ENCODE results near the gene ASPN. TPM values are rescaled to one million over a fixed set of nuclear protein-coding genes. Genes with fewer than 3 reads are reported as not detected.

The ASPN gene
- total and polyA plus RNA-seq, 2 experiments from 2014 or later: 0.82 TPM; not detected in 1

DNA sequence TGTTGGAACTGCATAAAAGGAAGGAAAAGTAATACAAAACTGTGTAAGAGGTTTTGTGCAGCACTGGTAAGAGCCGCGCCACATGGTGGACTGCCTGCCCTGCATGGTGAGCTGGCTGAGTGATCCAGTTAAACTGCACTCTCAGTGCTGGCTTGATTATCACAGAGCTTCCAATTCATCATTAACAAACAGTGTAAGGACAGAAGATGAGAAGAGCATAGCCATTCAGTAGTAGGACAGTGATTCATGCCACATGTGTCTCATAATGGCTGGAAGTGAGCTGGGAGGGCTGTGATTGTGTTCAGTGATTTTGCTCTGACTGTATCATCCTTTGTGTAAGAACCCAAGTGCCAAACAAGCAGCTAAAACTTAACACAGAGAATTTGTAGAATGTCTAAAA lies 14.1 kb downstream of the ASPN start:
- Histone ChIP-seq H3K4me2 (no peak overlapping the region), H4K20me1 (replicated peaks; ENCODE audit: insufficient read depth) (no peaks in the 10 kb centered on the region; the same call in 1 of the 2 replicates), H3K4me1 (ENCODE audit: insufficient read depth) (no peaks in the 10 kb centered on the region), H3K36me3 (ENCODE audit: insufficient read depth) (no peaks in the 10 kb centered on the region), H3F3A (replicated peaks; ENCODE audit: low read depth) (no peaks in the 10 kb centered on the region), H3K27ac (ENCODE audit: low read depth) (no peak overlapping the region), H2AFZ (no peak overlapping the region), H3K9me2 (ENCODE audit: insufficient read depth) (no peaks in the 10 kb centered on the region), H3K79me2 (replicated peaks; ENCODE audit: insufficient read depth) (no peaks in the 10 kb centered on the region), H3K27me3 (ENCODE audit: insufficient read depth) (no peaks in the 10 kb centered on the region), H3K4me3 (no peak overlapping the region)
- no peak overlapping the region for H3K4me3 Mint-ChIP-seq
- H3K36me3 Mint-ChIP-seq (ENCODE audit: low read depth): no peaks in the 10 kb centered on the region
- no peaks in the 10 kb centered on the region for H3K4me1 Mint-ChIP-seq
- no peaks in the 10 kb centered on the region for H3K9me3 Mint-ChIP-seq
- peaks cover 3% of the 10 kb centered on the region for H3K27me3 Mint-ChIP-seq (ENCODE audit: insufficient read depth, low read depth, poor library complexity)
- DNase-seq (ENCODE audit: low spot score): no peak
- H3K27ac Mint-ChIP-seq: no peak overlapping the region
- no peak for ATAC-seq
- TF ChIP-seq, protein P1, sequence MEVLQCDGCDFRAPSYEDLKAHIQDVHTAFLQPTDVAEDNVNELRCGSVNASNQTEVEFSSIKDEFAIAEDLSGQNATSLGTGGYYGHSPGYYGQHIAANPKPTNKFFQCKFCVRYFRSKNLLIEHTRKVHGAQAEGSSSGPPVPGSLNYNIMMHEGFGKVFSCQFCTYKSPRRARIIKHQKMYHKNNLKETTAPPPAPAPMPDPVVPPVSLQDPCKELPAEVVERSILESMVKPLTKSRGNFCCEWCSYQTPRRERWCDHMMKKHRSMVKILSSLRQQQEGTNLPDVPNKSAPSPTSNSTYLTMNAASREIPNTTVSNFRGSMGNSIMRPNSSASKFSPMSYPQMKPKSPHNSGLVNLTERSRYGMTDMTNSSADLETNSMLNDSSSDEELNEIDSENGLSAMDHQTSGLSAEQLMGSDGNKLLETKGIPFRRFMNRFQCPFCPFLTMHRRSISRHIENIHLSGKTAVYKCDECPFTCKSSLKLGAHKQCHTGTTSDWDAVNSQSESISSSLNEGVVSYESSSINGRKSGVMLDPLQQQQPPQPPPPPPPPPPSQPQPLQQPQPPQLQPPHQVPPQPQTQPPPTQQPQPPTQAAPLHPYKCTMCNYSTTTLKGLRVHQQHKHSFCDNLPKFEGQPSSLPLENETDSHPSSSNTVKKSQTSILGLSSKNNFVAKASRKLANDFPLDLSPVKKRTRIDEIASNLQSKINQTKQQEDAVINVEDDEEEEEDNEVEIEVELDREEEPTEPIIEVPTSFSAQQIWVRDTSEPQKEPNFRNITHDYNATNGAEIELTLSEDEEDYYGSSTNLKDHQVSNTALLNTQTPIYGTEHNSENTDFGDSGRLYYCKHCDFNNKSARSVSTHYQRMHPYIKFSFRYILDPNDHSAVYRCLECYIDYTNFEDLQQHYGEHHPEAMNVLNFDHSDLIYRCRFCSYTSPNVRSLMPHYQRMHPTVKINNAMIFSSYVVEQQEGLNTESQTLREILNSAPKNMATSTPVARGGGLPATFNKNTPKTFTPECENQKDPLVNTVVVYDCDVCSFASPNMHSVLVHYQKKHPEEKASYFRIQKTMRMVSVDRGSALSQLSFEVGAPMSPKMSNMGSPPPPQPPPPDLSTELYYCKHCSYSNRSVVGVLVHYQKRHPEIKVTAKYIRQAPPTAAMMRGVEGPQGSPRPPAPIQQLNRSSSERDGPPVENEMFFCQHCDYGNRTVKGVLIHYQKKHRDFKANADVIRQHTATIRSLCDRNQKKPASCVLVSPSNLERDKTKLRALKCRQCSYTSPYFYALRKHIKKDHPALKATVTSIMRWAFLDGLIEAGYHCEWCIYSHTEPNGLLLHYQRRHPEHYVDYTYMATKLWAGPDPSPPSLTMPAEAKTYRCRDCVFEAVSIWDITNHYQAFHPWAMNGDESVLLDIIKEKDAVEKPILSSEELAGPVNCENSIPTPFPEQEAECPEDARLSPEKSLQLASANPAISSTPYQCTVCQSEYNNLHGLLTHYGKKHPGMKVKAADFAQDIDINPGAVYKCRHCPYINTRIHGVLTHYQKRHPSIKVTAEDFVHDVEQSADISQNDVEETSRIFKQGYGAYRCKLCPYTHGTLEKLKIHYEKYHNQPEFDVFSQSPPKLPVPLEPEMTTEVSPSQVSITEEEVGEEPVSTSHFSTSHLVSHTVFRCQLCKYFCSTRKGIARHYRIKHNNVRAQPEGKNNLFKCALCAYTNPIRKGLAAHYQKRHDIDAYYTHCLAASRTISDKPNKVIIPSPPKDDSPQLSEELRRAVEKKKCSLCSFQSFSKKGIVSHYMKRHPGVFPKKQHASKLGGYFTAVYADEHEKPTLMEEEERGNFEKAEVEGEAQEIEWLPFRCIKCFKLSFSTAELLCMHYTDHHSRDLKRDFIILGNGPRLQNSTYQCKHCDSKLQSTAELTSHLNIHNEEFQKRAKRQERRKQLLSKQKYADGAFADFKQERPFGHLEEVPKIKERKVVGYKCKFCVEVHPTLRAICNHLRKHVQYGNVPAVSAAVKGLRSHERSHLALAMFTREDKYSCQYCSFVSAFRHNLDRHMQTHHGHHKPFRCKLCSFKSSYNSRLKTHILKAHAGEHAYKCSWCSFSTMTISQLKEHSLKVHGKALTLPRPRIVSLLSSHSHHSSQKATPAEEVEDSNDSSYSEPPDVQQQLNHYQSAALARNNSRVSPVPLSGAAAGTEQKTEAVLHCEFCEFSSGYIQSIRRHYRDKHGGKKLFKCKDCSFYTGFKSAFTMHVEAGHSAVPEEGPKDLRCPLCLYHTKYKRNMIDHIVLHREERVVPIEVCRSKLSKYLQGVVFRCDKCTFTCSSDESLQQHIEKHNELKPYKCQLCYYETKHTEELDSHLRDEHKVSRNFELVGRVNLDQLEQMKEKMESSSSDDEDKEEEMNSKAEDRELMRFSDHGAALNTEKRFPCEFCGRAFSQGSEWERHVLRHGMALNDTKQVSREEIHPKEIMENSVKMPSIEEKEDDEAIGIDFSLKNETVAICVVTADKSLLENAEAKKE (CRISPR knock-in tag; IDR thresholded peaks at IDR 0.05): no peak
- TF ChIP-seq JUNB (IDR thresholded peaks at IDR 0.05; ENCODE audit: unreplicated experiment) (no peak), ZNF331 (CRISPR knock-in tag; IDR thresholded peaks at IDR 0.05; ENCODE audit: low read depth) (no peak), EZH2phosphoT487 (IDR thresholded peaks at IDR 0.05; ENCODE audit: unreplicated experiment) (no peak), NANOG (IDR thresholded peaks at IDR 0.05; ENCODE audit: borderline replicate concordance) (no peak), CREB1 (CRISPR knock-in tag; IDR thresholded peaks at IDR 0.05; ENCODE audit: low read depth) (no peak), POLR2AphosphoS5 (IDR thresholded peaks at IDR 0.05; ENCODE audit: low read depth) (no peak)
- TF ChIP-seq, protein P2, sequence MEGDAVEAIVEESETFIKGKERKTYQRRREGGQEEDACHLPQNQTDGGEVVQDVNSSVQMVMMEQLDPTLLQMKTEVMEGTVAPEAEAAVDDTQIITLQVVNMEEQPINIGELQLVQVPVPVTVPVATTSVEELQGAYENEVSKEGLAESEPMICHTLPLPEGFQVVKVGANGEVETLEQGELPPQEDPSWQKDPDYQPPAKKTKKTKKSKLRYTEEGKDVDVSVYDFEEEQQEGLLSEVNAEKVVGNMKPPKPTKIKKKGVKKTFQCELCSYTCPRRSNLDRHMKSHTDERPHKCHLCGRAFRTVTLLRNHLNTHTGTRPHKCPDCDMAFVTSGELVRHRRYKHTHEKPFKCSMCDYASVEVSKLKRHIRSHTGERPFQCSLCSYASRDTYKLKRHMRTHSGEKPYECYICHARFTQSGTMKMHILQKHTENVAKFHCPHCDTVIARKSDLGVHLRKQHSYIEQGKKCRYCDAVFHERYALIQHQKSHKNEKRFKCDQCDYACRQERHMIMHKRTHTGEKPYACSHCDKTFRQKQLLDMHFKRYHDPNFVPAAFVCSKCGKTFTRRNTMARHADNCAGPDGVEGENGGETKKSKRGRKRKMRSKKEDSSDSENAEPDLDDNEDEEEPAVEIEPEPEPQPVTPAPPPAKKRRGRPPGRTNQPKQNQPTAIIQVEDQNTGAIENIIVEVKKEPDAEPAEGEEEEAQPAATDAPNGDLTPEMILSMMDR (conservative IDR thresholded peaks at IDR 0.05; ENCODE audit: low read depth in 2 of 2): no peak

Data from GM23338 (cell line).